NCI-H187 treated with DMSO at 0.1 percent for 48 hours (cell line): Measurements from ENCODE around the gene PELI1.

Source experiments
- DNase-seq: peaks from one replicate; lab custom pipeline; 2025; lab: John Stamatoyannopoulos, UW

Gene PELI1

GRCh38 chr2:64153811-64154210 lies 9.6 kb upstream of the PELI1 start:
- no peak for DNase-seq

GRCh38 chr2:64151476-64151875 lies 7.3 kb upstream of the PELI1 start:
- DNase-seq = no peak

- DNase-seq = no peak
Measured at GRCh38 chr2:64145714-64146113, 1.5 kb upstream of the PELI1 start.

- DNase-seq = no peak
Measured at GRCh38 chr2:64145119-64145518, 899 bp upstream of the PELI1 start.

GRCh38 chr2:64143169-64144056 lies 807 bp downstream of the PELI1 start:
- no peak for DNase-seq

GRCh38 chr2:64142741-64143168 lies 1.5 kb downstream of the PELI1 start:
- DNase-seq = no peak

- no peak for DNase-seq
Measured at GRCh38 chr2:64141674-64142405, 2.4 kb downstream of the PELI1 start.

- no peak for DNase-seq
Measured at GRCh38 chr2:64140665-64141200, 3.5 kb downstream of the PELI1 start.

- no peak for DNase-seq
Measured at GRCh38 chr2:64139956-64140355, 4.3 kb downstream of the PELI1 start.

GRCh38 chr2:64137996-64138395 lies 6.2 kb downstream of the PELI1 start:
- DNase-seq = no peak

- DNase-seq = no peak
Measured at GRCh38 chr2:64137567-64137966, 6.7 kb downstream of the PELI1 start.

- DNase-seq = no peak
Measured at GRCh38 chr2:64135421-64135820, 8.8 kb downstream of the PELI1 start.

GRCh38 chr2:64134813-64135212 lies 9.4 kb downstream of the PELI1 start:
- DNase-seq = no peak

GRCh38 chr2:64133828-64134227 lies 10.4 kb downstream of the PELI1 start:
- no peak for DNase-seq

- DNase-seq = no peak
Measured at GRCh38 chr2:64133354-64133753, 10.9 kb downstream of the PELI1 start.

GRCh38 chr2:64130333-64130732 lies 13.9 kb downstream of the PELI1 start:
- DNase-seq = no peak

GRCh38 chr2:64128943-64129391 lies 15.3 kb downstream of the PELI1 start:
- DNase-seq = no peak

- DNase-seq = no peak
Measured at GRCh38 chr2:64128406-64128805, 15.8 kb downstream of the PELI1 start.

GRCh38 chr2:64127119-64127518 lies 17.1 kb downstream of the PELI1 start:
- DNase-seq = no peak

GRCh38 chr2:64126601-64127000 lies 17.6 kb downstream of the PELI1 start:
- DNase-seq = no peak

- no peak for DNase-seq
Measured at GRCh38 chr2:64124571-64124970, 19.6 kb downstream of the PELI1 start.

- DNase-seq = no peak
Measured at GRCh38 chr2:64124168-64124567, 20.1 kb downstream of the PELI1 start.

GRCh38 chr2:64123740-64124139 lies 20.5 kb downstream of the PELI1 start:
- DNase-seq = no peak
